NCI-H1105 treated with DMSO at 0.1 percent for 48 hours (cell line): Measurements from ENCODE around the gene NAV1.

ENCODE experiments used
- DNase-seq: peaks from one replicate; lab custom pipeline; 2025; lab: John Stamatoyannopoulos, UW

The NAV1 gene

GRCh38 chr1:201586806-201587205 is 47.9 kb downstream of the NAV1 start:
- DNase-seq, result no peak

- no peak for DNase-seq
Measured at GRCh38 chr1:201587729-201588128, 48.8 kb downstream of the NAV1 start.
